ENCODE results near the gene MAGI3.

DNA sequence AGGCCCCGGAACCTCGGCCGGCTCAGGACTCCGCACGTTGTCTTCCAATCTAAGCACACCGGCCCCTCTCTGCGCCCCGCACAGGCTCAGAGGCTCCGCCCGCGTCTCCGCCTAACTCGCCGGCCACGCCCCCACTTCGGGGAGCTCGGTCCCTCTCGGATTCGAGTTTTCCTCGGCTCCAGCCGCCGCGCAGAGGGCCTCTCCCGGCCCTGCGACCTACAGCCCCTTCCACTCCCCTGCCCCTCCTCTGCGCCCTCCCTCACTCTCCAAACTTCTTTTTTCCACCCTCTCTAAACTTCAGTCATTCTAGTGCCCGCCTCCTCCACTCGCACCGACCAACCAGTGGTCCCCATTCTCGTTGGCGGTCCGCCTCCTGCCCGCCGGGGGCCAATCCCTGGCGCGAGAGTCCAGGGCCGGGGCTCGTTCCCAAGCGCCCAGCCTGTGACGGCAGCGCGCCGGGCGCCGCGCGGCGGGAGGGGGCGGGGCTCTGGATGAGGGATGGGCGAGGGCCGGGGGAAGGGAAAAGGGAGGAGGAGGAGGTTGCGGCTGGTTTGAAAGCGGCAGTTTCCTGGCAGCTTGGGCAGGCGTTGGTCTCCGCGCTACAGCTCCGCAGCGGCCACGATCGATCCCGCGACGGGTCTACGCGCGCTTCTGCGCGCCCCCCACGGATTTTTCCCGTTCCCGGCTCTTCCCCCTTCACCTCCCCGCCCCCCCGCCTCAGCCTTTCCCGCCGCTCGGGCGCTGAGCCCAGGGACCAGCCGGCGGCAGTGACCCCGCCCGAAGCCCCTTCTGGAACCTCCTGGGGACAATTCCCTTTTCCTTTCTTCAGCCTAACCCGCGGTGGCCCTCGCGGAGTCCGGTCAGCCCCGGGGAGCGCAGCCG lies at the start of gene MAGI3:
- TF ChIP-seq, protein P1, sequence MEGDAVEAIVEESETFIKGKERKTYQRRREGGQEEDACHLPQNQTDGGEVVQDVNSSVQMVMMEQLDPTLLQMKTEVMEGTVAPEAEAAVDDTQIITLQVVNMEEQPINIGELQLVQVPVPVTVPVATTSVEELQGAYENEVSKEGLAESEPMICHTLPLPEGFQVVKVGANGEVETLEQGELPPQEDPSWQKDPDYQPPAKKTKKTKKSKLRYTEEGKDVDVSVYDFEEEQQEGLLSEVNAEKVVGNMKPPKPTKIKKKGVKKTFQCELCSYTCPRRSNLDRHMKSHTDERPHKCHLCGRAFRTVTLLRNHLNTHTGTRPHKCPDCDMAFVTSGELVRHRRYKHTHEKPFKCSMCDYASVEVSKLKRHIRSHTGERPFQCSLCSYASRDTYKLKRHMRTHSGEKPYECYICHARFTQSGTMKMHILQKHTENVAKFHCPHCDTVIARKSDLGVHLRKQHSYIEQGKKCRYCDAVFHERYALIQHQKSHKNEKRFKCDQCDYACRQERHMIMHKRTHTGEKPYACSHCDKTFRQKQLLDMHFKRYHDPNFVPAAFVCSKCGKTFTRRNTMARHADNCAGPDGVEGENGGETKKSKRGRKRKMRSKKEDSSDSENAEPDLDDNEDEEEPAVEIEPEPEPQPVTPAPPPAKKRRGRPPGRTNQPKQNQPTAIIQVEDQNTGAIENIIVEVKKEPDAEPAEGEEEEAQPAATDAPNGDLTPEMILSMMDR (conservative IDR thresholded peaks at IDR 0.05; ENCODE audit: low read length), result no peak
- TF ChIP-seq EZH2phosphoT487 (IDR thresholded peaks at IDR 0.05; ENCODE audit: borderline replicate concordance, low read depth, low read length), result no peak

All from OCI-LY7 (cell line).